D721Med (cell line): ENCODE data around the gene FKBP1A.
"Not testable (repeated sequence)": the region's sequence is repeated elsewhere in the genome, so short reads cannot be mapped to it uniquely, and the experiment has no call there.

ENCODE experiments used
- DNase-seq: peaks from one replicate; pipeline ENCODE4 v3.0.0; 2011; ENCODE audit warnings: low spot score; ENCODE audit not compliant: insufficient read length
- FAIRE-seq: peaks from 2 replicates; lab custom pipeline; 2011; peaks lifted over from hg19 to GRCh38; lab: Jason Lieb, UNC
- TF ChIP-seq, protein P1 (sequence below): IDR thresholded peaks from 2 replicates; pipeline ENCODE4 v1.5.1; 2012; ENCODE audit warnings: mild to moderate bottlenecking, control low read depth; ENCODE audit not compliant: insufficient read depth; ENCODE audit errors: missing control alignments

The FKBP1A gene

DNA sequence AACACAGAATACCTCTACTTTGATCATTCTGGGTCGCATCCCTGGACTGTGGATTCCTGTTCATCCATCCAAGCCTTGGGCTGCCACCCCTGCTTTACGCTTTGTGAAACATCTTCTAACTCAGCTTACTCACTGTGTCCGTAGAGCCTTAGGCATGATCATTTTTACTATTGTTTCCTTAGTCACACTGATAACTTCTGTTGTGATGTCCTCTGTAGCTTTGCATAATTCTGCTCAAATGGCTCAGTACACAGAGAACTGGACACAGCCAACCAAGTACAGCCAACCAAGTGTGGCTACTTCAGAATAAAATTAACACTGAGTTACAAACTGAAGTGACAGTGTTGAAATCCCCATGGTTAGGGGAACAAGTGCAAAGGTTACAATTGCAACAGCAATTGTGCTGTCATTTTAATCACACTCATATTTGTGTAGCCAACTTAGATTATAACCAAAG is 8.6 kb upstream of the FKBP1A start:
- FAIRE-seq (no peak), DNase-seq (no peak)
- TF ChIP-seq, protein P1, sequence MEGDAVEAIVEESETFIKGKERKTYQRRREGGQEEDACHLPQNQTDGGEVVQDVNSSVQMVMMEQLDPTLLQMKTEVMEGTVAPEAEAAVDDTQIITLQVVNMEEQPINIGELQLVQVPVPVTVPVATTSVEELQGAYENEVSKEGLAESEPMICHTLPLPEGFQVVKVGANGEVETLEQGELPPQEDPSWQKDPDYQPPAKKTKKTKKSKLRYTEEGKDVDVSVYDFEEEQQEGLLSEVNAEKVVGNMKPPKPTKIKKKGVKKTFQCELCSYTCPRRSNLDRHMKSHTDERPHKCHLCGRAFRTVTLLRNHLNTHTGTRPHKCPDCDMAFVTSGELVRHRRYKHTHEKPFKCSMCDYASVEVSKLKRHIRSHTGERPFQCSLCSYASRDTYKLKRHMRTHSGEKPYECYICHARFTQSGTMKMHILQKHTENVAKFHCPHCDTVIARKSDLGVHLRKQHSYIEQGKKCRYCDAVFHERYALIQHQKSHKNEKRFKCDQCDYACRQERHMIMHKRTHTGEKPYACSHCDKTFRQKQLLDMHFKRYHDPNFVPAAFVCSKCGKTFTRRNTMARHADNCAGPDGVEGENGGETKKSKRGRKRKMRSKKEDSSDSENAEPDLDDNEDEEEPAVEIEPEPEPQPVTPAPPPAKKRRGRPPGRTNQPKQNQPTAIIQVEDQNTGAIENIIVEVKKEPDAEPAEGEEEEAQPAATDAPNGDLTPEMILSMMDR = no peak

- FAIRE-seq, DNase-seq: not testable (repeated sequence)
These were observed 7.0 kb upstream of the FKBP1A start for GRCh38 chr20:1399678-1400366.

DNA sequence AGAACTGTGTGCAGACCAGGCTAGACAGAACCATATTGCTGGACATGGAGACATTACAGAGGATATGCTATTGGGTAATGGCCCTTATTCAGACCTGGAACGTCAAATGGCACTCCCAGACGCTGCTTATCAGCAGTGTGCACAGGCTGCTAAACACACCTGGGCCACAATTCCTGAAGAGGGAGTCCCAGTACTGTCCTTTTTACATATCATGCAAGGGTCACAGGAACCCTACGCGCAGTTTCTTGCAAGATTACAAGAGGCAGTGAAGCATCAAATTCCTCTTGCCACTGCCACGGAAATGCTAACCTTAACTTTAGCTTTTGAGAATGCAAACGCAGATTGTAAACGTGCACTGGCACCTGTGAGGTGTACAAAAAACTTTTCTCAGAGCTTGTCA is 5.3 kb upstream of the FKBP1A start:
- DNase-seq, FAIRE-seq: not testable (repeated sequence)

DNA sequence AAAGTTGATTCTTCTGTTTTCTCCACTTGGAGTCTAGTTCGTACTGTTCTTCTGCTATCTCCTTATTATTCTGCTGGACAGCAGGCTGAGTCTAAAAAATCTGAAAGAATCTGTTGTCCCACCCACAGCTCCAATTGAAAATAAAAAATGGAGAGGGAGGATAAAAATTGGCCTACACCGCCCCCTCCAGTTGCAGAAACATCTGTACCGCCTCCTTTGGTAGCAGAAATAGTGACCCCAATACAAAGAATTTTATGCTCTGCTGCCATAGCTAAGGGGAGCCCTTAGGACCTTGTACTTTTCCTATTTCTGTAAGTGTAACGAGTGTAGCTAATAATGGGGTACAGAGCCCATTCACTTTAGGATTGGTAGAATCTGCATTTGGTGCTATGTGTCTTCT is 4.9 kb upstream of the FKBP1A start:
- TF ChIP-seq, protein P1 = no peak
- FAIRE-seq (no peak), DNase-seq (no peak)

DNA sequence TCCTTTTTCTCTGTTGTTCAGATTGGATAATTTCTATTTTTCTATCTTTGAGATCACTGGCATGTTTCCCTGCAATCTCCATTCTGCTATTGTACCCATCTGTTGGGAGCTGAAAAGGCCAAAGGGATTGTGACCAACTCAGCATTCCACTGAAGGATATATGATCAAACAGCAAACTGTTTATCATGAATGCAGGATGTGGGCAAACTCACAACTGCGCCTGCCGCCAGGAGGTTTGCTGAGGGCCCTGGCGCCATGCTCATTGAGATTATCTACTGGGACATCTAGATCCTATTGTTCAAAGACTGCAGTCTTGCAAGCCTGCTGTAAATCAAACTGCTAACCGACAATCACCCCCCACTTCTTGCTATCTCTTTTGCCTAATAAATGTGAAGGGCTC is 3.8 kb upstream of the FKBP1A start:
- no peak for FAIRE-seq
- no peak for DNase-seq
- TF ChIP-seq, protein P1 = no peak

DNA sequence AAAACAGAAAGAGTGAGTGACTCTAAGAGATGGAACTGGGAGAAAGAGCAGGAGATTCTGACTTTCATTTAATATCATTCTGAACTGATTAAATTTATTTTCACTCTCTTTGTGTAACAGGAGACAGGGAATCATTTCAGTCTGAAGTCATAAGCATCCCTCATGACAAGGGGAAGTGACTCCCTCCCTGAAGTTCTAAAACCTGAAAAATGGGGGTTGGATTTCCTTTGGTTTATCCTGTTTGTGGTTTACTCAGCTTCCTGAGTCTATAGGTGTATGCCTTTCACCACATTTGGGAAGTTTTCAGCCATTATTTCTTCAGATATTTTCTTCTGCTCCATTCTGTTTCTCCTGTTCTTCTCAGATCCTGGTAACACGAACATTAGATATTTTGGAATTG is 3.4 kb upstream of the FKBP1A start:
- DNase-seq (no peak), FAIRE-seq (no peak)
- TF ChIP-seq, protein P1 = no peak

GRCh38 chr20:1394686-1395085 is 1.8 kb upstream of the FKBP1A start:
- TF ChIP-seq, protein P1 = no peak
- no peak for DNase-seq

DNA sequence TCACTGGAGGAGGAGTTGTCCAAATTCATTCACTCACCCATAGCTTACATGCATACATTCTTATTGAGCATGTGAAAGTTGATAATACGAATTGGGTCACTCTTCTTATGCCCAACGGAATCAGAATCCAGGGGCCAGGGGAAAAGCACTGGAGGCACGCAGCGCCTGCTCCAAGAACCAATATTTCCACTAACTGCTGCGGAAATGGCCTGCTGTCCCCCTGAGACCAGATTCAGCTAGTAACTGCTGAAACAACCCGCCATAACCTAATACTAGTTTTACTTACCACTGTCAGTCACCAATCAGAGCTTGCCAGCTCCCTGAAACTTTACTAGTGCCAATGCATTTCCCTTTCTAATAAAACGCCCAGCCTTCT is 641 bp upstream of the FKBP1A start:
- TF ChIP-seq, protein P1 = no peak
- FAIRE-seq = no peak
- DNase-seq = no peak

More at GRCh38 chr20:1394686-1395085, 1.8 kb upstream of the FKBP1A start:
- no peak for FAIRE-seq
